OCI-LY1 (cell line): ENCODE results near the gene MR1.

Source experiments
- H2AFZ ChIP-seq: fragments of 200-600 bp; sonication (generic), shearing (Covaris generic); 2 replicates; pipeline ENCODE4 v1.6.0; 2014; ENCODE audit warnings: antibody characterized with exemption, mild to moderate bottlenecking, low read length
- H3F3A ChIP-seq: fragments of 200-600 bp; sonication (generic), shearing (Covaris generic); 2 replicates; pipeline ENCODE4 v1.6.0; 2014; ENCODE audit warnings: mild to moderate bottlenecking, antibody characterized with exemption, low read length, moderate library complexity; ENCODE audit not compliant: insufficient read depth
- H3K27ac ChIP-seq: fragments of 200-600 bp; sonication (generic); 2 replicates; pipeline ENCODE4 v1.5.1; 2014; ENCODE audit warnings: low read length, mixed run types, mild to moderate bottlenecking, low read depth; ENCODE audit not compliant: poor library complexity, severe bottlenecking
- H3K27me3 ChIP-seq: fragments of 200-600 bp; sonication (generic); 2 replicates; pipeline ENCODE4 v1.6.0; 2014; ENCODE audit warnings: antibody characterized with exemption, mild to moderate bottlenecking, low read length, moderate library complexity; ENCODE audit not compliant: insufficient read depth
- H3K36me3 ChIP-seq: fragments of 200-600 bp; sonication (generic); 2 replicates; pipeline ENCODE4 v1.6.1; 2014; ENCODE audit warnings: mild to moderate bottlenecking, antibody characterized with exemption, low read length, moderate library complexity, mixed read lengths; ENCODE audit not compliant: insufficient read depth
- H3K4me1 ChIP-seq: fragments of 200-600 bp; sonication (generic); 2 replicates; pipeline ENCODE4 v1.5.1; 2014; ENCODE audit warnings: mild to moderate bottlenecking, low read length, moderate library complexity; ENCODE audit not compliant: insufficient read depth, severe bottlenecking
- H3K4me2 ChIP-seq: fragments of 200-600 bp; sonication (generic), shearing (Covaris generic); 2 replicates; pipeline ENCODE4 v1.6.1; 2014; ENCODE audit warnings: low read length
- H3K4me3 ChIP-seq: fragments of 200-600 bp; sonication (generic); 2 replicates; pipeline ENCODE4 v1.5.1; 2014; ENCODE audit warnings: low read length, low read depth, mild to moderate bottlenecking, mixed read lengths; ENCODE audit not compliant: poor library complexity, severe bottlenecking
- H3K79me2 ChIP-seq: fragments of 200-600 bp; shearing (Covaris generic); 2 replicates; pipeline ENCODE4 v1.6.1; 2016; ENCODE audit warnings: mixed run types, low read length, mixed read lengths; ENCODE audit not compliant: insufficient read depth
- H3K9ac ChIP-seq: fragments of 200-600 bp; sonication (generic), shearing (Covaris generic); 2 replicates; pipeline ENCODE4 v1.6.1; 2014; ENCODE audit warnings: mild to moderate bottlenecking, low read length, mixed read lengths
- H3K9me2 ChIP-seq: fragments of 200-600 bp; sonication (generic), shearing (Covaris generic); 2 replicates; pipeline ENCODE4 v1.6.1; 2014; ENCODE audit warnings: low read depth, mild to moderate bottlenecking, low read length, mixed read lengths
- H3K9me3 ChIP-seq: fragments of 200-600 bp; shearing (Covaris generic); 2 replicates; pipeline ENCODE4 v1.6.1; 2014; ENCODE audit warnings: low read length, mixed read lengths
- H4K20me1 ChIP-seq: fragments of 200-600 bp; sonication (generic), shearing (Covaris generic); 2 replicates; pipeline ENCODE4 v1.6.0; 2016; ENCODE audit warnings: mild to moderate bottlenecking, low read length; ENCODE audit not compliant: insufficient read depth
- CTCF ChIP-seq: fragments of 200-600 bp; sonication (generic), shearing (Covaris generic); IDR thresholded peaks from 2 replicates; pipeline ENCODE4 v1.5.1; 2017; ENCODE audit warnings: mild to moderate bottlenecking, antibody characterized with exemption, low read length, moderate library complexity, mixed read lengths
- EZH2 ChIP-seq: fragments of 200-600 bp; sonication (generic), shearing (Covaris generic); IDR thresholded peaks from 2 replicates; pipeline ENCODE4 v1.8.0; 2017; ENCODE audit warnings: borderline replicate concordance, mixed run types, mild to moderate bottlenecking, antibody characterized with exemption, low read length, moderate library complexity, mixed read lengths

MR1 gene

DNA sequence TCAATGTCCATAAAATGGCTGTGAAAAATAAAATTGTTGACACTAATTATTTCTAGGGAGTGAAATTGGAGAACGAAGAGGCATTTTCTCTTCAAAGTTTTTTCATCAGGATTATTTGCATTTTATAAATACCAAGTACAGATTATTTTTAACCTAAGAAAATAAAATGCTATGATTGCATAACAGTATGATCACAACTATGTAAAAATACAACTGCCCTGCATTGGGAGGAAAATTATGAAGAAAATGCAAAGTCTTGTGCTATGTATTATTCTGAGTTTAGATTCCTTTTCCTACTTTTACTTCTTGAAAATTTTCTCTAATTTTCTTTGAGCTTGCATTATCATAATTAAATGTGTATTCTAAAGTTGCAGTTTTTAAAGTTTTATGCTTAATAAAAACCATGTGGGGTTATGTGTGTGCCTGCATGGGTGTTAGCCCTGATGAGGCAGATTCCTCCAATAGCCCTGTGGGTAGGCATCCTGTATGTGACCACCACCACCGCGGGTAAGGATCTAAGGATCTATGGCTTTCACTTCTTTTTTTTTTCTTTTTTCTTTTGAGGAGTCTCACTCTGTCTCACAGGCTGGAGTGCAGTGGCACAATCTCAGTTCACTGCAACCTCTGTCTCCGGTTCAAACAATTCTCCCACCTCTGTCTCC is 35.8 kb upstream of the MR1 start:
- peaks cover 33% of the 10 kb centered on the region for H3K36me3 ChIP-seq
- no peaks in the 10 kb centered on the region for H3K4me1 ChIP-seq
- no peak overlapping the region for H3K27ac ChIP-seq
- no peaks in the 10 kb centered on the region for H3K9me2 ChIP-seq
- H3K4me2 ChIP-seq, result no peak overlapping the region
- no peaks in the 10 kb centered on the region for H3F3A ChIP-seq
- TF ChIP-seq CTCF, result no peak
- no peaks in the 10 kb centered on the region for H3K9me3 ChIP-seq
- H4K20me1 ChIP-seq, result no peaks in the 10 kb centered on the region
- H3K79me2 ChIP-seq, result no peaks in the 10 kb centered on the region
- no peak overlapping the region for H3K4me3 ChIP-seq
- H2AFZ ChIP-seq, result no peak overlapping the region
- no peak overlapping the region for H3K9ac ChIP-seq
- H3K27me3 ChIP-seq, result no peaks in the 10 kb centered on the region

DNA sequence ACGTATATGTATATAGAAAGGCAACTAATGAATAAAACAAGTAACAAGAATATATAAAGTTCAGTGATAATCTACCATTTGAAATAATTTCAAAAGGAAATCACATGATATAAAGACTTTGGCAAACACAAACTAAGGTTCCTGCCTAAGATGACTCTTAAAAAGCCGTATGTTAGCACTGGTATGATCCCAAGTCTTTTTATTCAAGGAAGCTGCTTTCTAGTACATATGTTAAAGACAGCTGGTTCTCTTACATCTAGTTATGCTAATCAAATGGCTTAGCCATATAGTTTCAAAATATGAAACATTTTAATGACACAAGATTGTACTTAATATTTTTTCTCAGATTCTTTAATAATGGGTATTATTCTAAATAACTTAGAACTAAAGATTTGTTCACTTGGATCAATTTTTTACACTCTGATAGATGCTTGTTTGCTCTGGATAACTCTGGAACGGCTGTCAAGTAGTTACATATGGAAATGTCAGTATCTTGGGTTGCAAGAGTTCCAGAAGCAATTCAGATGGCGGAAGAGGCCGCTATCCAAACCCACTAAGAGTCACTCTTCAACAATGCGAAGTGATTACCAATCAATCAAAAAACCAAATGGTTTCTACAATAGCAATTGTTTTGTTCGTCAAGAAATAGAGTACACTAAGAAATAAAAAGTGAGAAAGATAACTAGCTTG is 32.5 kb upstream of the MR1 start:
- H3K36me3 ChIP-seq, result peaks cover 50% of the 10 kb centered on the region
- no peak overlapping the region for H3K27ac ChIP-seq
- no peak overlapping the region for H3K4me2 ChIP-seq
- H3K9me3 ChIP-seq, result no peaks in the 10 kb centered on the region
- no peak overlapping the region for H3K4me3 ChIP-seq
- H3K9me2 ChIP-seq, result no peaks in the 10 kb centered on the region
- H3K79me2 ChIP-seq, result no peaks in the 10 kb centered on the region
- no peaks in the 10 kb centered on the region for H4K20me1 ChIP-seq
- H3K27me3 ChIP-seq, result no peaks in the 10 kb centered on the region
- H3K4me1 ChIP-seq, result no peaks in the 10 kb centered on the region
- no peak overlapping the region for H3K9ac ChIP-seq
- H2AFZ ChIP-seq, result no peak overlapping the region
- TF ChIP-seq EZH2 (no peak), CTCF (no peak)
- H3F3A ChIP-seq, result no peaks in the 10 kb centered on the region

DNA sequence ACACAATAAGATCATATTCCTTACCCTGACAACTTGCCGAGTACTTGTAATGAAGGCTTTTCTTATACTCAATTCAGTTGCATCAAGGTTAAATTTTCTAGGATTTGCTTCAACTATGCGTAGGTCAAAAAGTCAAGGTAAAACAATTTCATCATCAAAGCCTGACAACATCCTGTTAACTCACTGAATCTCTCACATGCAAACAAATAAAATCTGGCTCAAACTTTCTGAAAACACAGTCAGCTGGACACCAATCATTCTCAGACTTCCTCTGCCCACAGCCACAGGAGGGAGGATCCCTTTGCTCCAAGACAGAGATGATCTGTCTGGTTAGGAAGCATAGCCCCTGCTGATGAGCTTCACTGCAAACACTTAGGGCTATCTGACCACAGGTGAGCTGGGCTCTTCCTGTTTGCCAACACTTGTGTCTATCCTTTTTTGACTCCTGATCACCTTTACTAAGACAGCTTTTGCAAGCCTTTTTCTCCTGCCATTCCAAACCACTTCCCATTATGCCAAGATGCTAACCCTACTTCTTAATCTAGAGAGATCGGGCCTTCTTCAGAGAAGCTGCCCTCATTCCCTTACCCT is 31.1 kb upstream of the MR1 start:
- H4K20me1 ChIP-seq, result no peaks in the 10 kb centered on the region
- H3K9me3 ChIP-seq, result no peaks in the 10 kb centered on the region
- H3K4me1 ChIP-seq, result no peaks in the 10 kb centered on the region
- H3K9me2 ChIP-seq, result no peaks in the 10 kb centered on the region
- no peak overlapping the region for H3K4me3 ChIP-seq
- H3K4me2 ChIP-seq, result no peak overlapping the region
- H3K79me2 ChIP-seq, result 0 out of 2 replicates have a peak, but pooled peaks cover 3% of the 10 kb centered on the region
- no peak overlapping the region for H2AFZ ChIP-seq
- no peak overlapping the region for H3K27ac ChIP-seq
- no peak overlapping the region for H3K9ac ChIP-seq
- H3K27me3 ChIP-seq, result no peaks in the 10 kb centered on the region
- H3F3A ChIP-seq, result no peaks in the 10 kb centered on the region
- TF ChIP-seq CTCF, result no peak
- no peak for TF ChIP-seq EZH2
- H3K36me3 ChIP-seq, result peaks cover 44% of the 10 kb centered on the region
